Measurements from ENCODE around the gene KCNA3.

Gene KCNA3

DNA sequence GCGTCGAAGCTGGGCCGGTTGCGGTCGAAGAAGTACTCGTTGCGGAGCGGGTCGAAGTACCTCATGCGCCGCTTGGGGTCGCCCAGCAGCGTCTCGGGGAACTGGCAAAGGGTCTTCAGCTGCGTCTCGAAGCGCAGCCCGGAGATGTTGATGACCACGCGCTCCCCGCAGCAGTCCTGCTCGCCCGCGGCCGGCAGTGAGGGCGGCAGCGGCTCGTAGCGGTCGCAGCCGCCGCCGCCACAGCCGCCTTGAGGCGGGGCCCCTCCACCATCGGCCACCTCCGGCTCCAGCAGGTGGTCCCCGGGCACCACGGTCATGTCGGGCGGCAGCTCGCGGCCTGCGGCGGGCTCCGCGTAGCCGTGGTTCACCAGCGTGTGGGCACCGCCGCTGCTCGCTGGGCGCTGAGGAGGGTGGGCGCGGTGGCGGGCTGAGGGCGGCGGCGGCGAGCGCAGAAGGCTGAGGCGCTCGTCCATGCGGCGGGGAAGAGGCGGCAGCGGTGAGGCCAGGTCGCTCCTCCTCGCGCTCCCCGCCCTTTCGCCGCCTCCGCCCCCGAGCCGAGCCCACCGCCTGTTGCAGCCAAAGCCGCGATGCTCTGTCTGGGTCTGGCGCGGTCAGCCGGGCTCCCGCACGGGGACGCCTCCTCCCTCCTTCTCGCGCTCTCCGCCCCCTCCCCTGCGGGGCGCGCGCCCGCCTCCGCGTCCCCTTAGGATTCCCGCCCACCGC lies at the start of gene KCNA3:
Gene KCNA3 (minus strand): TSS at position 604 of the 723 bp plus-strand sequence. CDS start 131 bp downstream, at position 473.
- DNase-seq: no peak

DNA sequence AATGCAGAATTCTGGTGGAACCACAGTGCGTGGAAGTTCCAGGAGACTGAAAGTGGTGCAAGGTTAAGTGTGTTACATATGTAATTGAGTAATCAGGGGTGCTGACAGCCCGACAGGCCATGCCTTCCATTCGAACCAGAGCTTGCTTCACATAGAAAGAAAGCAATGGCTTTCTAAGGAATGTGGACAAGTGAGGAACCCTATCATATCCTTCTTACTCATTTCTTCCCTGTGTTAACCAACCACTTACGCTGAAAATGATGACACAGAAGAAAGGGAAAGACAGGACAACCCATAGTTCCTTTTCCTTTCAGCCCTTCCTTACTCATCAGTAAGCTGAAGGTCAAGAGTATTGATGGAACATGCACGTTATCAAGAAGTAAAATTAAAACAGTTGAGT lies 48.1 kb upstream of the KCNA3 start:
- no peak for DNase-seq

DNA sequence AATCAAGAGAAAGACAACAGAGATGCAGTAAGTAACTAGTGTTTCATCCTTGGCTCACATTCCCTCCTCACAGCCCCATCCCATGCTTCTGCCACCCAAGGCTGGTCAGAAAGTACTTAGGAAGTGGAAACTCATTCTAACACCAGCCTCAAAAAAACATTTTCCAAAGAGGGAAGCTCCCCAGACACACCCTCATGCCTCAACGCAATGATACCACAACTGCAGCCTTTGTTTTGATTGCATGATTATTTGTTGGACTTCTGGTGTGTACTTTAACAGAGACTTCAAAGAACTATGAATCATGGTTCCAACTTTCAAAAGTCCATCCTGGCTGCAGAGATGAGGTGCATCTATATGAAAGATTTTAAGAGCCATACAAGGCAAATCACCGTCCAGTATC lies 45.2 kb upstream of the KCNA3 start:
- no peak for DNase-seq

DNA sequence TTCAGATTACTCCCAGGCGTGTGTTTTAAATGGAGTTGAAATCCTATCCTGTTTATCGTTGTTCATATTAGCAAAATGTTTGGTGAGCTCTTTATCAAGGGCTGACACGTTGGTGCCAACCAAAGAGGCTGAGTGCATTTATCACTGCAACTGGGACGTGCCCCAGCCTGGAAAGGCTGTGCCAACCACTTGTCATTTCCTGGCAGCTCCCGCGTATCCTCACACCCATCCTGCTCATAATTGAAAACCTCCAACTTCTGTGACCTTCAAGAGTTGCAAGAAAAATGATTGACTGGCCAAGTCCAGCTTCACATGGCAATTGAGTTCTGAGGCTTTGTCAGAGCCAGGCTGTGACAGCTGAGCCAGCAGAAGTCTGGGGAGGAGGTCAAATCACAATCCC lies 43.7 kb upstream of the KCNA3 start:
- DNase-seq: no peak

DNA sequence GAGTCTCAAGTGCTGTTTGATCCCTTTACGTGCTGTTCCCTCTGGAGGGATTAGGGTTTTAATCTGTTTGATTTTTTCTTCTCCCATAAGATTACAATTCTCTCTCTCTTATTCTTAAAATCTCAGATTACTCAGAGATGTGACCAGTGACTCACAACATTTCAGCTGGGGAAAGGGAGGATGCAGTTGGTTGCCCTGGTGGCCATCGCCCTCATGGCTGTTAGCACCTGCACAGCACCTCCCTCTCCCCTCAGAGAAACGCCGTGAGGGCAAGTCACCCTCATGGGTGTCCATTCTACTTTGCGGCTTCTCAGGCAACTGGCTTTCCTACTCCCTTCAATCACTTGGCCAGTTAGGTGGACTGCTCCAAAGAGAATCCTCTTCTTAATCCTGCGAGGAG lies 42.4 kb upstream of the KCNA3 start:
- DNase-seq: no peak

DNA sequence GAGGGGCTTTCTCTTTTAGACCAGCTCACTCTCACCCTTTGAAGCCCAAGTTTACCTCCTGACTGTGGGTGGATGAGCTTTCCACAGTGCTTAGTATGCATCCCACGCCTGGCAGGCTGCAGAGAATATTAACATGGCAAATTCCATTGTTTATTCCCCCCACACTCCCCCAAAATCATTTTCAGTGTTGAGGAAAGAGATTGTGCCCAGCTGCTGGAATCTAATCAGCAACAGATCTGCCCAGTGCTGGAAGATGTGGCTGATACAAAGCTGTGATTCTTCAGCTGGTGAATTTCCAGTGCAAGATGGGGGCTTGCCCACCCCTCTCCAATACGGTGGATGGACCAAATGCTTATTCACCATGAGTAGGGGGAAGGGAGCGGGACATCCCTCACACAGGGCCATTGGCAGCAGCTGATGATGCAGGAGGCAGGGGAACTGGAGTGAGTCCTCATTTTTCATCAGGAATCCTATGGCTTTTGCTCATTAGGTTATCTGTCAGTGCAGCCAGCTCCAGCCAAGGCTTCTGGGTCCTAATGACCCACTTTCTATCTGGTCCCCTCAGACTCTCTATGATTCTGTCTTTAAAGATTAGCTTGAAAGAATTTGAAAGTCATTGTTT lies 39.7 kb upstream of the KCNA3 start:
- DNase-seq: no peak

DNA sequence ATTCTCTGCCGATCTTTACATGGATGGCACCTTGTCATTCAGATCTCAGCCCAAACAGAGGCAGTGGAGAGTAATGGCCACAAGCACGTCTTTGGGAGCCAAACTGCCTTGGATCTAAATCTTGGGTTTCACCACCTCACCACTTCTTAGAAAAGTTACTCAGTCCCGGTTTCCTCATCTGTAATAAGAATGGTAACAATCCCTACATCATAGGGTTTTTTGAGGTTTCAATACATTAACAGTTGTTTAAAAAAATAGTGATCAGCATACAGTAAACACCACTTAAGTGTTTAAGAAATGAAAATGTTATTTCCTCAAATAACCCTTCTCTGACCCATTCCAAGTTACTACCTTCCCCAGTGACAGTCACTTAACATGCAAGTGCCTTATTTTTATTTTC lies 38.5 kb upstream of the KCNA3 start:
- no peak for DNase-seq

DNA sequence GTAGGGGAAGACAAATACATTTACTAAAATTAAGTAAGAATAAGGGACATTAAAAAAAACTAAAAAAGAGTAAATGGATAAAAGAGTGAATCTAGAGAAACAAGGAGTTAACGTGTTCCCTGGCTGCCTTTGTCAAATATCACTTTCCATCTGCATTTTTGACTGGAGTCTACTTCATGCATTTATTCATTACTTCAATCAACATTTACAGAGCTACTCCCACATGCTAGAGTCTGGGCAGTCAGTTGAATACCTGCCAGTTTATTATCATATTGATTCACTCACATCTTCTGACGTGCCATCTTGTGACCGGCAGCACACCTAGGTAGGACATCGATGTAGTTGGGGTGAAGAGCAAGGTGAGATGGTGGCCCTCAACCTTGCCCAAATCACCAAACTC lies 35.6 kb upstream of the KCNA3 start:
- DNase-seq: no peak

DNA sequence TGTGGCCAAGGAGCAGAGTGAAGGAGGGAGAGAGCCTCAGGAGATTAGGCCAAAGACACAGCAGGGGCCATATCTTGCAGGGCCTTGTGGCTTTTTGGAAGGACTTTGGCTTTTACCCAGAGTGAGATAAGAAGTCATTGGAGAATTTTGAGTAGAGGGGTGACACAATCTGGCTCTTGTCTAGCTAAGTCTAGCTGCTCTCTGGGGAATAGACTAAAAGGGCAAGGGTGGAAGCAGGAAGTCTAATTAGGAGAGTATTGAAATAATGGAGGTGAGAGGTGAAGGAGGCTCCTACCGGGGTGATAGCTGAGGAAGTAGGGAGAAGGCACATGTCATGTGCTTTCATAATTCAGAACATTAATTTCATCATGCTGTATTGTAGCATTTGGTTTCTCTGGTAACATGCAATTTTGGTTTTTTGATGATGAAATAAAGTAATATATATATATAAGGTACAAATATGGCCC lies 34.3 kb upstream of the KCNA3 start:
- no peak for DNase-seq

DNA sequence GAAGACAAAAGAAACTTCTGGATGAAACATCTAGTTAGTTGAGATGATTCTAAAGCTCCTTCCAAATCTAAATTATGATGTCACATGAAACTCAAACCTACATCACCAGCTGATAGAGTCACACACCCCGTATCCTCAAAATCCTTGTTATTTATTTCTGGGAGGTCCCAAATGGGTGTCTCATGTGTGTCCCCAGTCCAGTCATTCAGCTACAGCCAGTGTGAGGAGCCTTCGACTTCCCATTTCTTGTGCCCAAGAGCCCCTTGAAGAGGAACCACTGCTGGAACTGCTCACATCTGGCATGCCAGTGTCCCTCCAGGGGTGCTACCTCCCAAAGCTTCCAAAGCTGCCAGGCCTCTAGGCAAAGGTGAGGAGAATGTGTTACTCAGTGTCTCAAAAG lies 32.5 kb upstream of the KCNA3 start:
- no peak for DNase-seq

DNA sequence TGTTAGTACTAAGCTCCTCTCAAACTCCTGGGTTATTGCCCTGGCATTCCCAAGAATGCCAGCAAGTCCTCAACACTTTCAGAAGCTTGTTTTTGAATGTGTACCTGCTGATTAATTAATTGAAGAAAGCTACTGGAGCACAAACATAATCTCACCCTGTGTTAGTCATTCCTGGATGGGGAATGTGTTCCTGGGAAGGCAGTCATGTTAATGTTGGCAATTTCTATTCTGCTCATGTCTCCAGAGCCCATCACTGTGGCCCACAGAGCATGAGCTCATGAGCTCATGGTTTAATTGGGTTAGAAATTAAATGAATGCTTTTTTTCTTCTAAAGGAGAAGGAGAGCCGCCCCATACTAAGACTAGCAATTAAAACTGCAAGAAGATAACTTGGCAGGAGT lies 31.9 kb upstream of the KCNA3 start:
- DNase-seq: no peak

DNA sequence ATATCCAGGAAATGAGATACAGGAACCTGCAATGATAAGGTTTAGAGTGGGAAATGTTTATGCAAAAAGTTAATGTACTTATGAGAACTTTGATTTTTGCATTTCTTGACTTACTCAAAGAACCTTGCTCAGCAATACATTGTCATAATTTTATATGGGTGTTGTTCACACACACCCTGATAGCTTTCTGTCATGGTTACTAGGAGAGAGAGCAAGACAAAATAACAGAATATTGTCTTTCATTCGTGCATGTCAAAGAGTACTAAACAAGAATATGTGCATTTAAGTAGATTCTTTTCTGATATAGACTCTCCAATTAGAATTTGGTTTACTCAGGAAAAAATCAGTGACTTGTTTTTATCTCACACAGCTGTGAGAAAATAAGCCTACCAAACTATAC lies 27.5 kb upstream of the KCNA3 start:
- no peak for DNase-seq

DNA sequence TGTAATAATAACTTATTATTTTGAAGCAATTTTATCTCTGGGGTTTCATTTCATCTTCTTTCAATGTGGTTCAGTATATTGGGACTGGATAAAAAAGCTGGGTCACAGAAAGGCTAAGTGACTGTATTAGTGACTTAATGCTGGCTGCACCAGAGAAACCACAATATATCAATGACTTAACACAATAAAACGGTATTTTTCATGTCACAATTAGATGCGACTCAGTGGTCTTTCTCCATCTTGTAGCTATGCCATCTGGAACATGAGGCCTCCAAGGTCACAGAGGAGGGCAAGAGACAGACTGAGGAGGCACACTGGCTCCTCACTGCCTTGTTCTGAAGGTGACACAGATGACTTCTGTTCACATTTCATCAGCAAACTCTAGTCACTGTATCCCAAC lies 26.0 kb upstream of the KCNA3 start:
- DNase-seq: no peak

DNA sequence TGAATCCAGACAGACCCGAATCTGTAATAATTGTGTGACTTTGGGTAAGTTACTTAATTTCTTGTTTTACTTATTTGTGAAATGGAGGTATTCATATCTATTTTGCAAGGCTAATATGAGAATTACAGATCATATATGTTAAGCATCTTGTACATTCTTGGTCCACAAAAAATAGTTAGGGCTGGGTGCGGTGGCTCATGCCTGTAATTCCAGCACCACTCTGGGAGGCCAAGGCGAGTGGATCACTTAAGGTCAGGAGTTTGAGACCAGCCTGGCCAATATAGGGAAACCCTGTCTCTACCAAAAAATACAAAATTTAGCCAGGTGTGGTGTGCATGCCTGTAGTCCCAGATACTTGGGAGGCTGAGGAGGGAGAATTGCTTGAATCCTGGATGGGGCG lies 22.9 kb upstream of the KCNA3 start:
- no peak for DNase-seq

DNA sequence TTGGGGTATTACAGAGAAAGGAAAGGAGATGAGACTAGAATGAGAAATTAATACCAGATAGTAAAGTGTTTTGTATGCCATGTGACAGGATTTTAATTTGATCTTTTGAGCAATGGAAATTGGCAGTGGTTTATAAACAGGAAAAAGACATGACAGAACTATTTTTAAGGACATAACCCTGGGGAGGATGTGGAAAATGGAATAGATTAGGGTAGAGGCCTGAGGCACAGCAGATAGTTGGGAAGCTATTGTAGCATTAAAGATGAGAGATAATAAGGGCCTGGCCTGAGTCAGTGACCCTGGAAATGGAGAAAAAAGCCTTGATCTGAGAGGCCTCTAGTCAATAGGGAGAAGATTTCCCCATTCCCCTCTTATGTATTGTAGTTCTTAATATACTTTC lies 22.1 kb upstream of the KCNA3 start:
- no peak for DNase-seq

DNA sequence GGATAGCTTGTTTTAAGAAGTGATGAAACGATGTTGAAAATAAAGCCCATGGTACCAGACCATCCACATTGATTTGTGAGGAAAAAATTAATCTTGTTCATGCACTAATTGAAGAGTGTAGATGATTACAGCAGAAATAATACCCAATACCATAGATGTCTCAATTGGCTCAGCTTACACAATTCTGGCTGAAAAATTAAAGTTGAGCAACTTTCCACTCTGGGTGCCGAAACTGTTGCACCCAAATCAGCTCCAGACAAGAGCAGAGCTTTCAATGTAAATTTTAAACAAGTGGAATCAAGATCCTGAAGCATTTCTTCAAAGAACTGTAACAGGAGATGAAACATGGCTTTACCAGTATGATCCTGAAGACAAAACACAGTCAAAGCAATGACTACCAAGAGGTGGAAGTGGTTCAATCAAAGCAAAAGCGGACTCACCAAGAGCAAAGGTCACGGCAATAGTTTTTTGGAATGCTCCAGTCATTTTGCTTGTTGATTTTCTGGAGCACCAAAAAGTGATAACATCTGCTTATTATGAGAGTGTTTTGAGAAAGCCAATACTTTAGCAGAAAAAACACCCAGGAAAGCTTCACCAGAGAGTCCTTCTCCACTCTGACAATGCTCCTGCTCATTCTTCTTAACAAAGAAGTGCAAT lies 16.1 kb upstream of the KCNA3 start:
- no peak for DNase-seq

DNA sequence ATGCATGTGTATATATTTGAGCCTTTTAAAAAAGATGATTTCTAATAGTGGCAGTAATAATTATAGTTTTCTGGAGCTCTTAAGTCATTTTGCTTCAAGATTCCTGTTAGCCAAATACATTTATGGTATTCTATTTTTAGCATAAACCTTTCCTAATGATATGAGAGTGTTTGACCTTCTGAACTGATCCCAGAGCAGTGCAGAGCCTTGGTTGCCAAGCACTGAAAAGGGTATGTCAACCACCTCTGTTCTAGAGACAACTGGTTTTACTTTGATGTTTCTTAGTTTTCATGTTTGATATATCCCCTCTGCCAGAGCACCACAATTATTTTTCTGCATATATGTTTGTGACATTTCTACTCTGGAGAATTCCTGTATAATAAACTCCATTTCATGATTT lies 15.1 kb upstream of the KCNA3 start:
- DNase-seq: no peak

DNA sequence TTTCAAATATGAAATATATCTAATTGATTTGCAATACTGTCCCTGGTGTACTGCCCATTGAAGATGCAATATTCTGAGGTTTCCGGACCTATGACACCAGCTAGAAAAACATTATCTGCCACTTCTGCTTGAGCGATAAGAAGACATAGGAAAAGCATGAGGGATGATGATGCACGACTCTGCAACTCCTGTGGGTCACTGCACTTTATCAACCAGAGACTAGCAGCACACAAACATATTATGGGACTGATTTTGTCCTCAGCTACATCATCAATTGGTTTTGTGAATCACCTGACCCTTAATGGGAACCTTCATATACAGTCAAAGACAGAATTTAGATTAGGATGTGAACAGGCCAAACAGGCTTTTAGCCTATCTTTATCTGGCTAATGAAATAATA lies 13.8 kb upstream of the KCNA3 start:
- no peak for DNase-seq

DNA sequence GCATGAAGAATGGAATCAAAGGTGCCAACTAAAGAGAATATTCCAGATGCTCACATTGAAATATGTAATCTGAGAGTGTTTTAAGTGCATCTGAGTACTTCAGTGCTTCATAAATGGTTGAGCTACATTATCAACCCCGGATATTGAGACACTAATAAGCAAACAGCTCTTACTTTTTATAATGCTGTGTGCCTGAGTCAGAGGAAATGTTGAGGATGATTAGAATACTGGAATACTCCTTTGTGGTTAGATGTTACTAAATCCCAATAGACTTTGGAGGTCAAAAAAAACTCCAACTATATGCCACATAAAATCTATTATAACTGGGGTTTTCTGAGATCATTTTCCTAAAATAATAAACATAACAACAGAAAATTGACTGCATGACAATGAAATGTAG lies 12.5 kb upstream of the KCNA3 start:
- no peak for DNase-seq

DNA sequence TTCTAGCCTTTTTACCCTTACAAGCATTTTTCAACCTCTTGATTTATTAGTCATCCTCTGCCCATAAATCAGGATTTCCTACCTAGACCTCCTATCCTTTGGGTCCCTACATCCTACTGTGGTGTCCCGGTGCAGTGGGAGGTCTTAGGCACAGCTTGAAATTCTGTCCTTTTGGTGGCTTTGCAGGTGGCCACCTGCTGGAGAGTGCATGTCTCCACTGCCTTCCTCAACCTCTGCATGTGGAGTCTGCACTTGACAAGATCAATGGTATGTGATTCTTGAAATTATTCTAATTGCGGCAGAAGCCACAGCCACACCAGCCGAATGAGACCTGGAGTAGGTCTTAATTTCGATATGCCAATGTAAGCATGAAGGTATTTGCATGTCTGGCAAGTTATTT lies 11.4 kb upstream of the KCNA3 start:
- no peak for DNase-seq

DNA sequence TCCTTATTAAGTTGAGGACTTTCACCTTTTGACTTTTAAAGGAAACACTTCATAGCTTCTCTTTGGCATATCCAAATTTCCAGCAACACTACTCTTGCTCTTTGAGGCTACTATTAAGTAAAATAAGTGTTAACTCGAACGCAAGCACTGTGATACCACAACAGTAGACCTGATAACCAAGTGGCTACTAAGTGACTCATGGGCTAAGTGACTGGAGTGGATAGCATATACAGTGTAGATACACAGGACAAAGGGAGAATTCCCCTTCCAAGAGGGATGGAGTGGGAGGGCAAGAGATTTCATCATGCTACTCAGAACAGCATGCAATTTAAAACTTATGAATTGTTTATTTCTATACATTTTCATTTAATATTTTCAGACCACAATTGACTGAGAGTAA lies 9.8 kb upstream of the KCNA3 start:
- DNase-seq: no peak

DNA sequence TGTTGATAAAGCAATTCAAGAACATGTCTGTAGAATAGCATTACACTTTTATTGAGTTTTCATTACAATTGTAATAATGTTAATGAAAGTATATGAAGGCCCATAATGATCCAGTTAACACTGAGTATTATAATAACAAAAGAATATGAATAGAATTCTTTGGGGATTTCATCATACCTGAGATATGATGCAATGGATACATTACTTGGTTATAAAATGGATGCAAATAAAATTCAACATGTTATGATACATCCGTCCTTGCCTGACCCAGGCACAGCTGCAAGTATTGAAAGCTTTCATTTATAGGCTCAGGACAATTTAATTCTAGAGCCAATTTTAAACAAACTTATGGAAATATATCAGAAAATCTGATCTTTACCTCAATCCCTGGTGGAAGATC lies 8.2 kb upstream of the KCNA3 start:
- no peak for DNase-seq

DNA sequence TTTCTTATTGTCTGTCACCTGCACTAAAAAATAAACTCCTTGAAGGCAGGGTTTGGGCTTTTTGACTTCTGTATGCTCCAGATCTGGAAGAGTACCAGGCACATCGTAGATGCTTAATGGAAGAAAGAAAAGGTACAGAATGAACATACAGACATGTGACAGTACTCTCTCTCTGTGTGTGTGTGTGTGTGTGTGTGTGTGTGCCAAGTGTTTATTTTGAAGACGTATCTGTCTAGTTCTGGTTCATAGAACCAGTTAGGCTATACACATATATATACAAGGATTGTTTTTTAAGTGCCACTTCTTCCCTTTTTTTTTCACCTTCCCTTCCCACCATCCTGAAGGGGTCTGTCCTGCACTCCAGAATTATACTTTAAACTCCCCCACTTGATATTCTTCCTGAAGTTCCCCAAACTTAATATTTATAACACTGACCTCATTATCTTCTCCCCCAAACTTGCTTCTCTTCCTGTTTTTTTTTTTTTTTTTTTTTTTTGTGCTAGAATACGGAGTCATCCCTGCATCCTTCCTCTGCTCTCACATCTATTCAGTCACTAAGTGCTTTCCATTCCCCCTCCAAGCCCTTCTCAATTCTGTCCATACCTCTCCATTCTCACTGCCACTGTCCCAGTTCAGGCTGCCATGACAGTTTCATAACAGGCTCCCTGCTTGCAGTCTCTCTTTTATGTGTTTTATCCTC lies 5.4 kb upstream of the KCNA3 start:
- DNase-seq: no peak

DNA sequence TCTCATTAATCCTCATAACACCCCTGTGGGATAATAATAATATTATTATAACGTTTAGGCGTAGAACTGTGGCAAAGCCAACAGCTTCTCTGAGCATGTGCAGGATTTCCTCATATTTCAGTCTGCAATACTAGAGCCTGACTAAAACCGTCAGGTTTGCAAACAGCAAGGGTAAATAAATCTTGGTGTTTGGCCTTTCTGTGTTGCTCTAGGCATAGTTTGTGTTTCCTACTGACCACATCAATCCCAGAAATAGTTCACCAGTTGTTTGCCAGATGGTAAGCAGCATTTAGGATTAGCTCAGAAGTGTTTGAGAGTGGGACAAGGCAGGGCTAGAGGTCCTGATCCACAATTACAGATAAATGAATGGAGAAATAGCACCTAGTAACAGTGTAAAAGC lies 2.8 kb upstream of the KCNA3 start:
- DNase-seq: no peak

All from cortex of kidney (tissue), 1 donor.